HepG2 (cell line): Measurements from ENCODE around the gene OSTF1. TPM values are rescaled to one million over a fixed set of nuclear protein-coding genes. Genes with fewer than 3 reads are reported as not detected.

Experiments
- ATAC-seq: fragments of 200-7000 bp; cut with Tn5 transposase; 3 replicates; pipeline ENCODE4 v1.9.1; 2020; ENCODE audit warnings: mild to moderate bottlenecking, moderate library complexity
- BruUV-seq: library from RNA; stranded (reverse); fragments of 400-500 nt; replicated peaks from 2 replicates; lab custom pipeline; 2021; lab: Mats Ljungman, UMichigan
- CTCF ChIA-PET: fragments of 300-600 bp; formaldehyde crosslinking; extraction: SDS; loops from one replicate; lab custom pipeline; 2021; ENCODE audit warnings: low total read pairs, inconsistent platforms, low intra/inter-chr PET ratio; lab: Yijun Ruan, JAX
- POLR2A ChIA-PET: fragments of 350-600 bp; sonication (Branson Sonifier 250); formaldehyde crosslinking; loops from one replicate; lab custom pipeline; 2020; ENCODE audit warnings: antibody characterized with exemption, inconsistent platforms; lab: Yijun Ruan, JAX
- DNase-seq: peaks from one replicate; pipeline ENCODE4 v3.0.0-alpha.2; 2015; ENCODE audit warnings: low spot score
- FAIRE-seq: peaks from 3 replicates; lab custom pipeline; 2011; peaks lifted over from hg19 to GRCh38; lab: Jason Lieb, UNC
- H2AFZ ChIP-seq: one replicate; pipeline ENCODE4 v1.6.1; 2011; ENCODE audit warnings: low read length, inconsistent platforms
- H3K27ac ChIP-seq: fragments of 300-600 bp; 3 replicates; pipeline ENCODE4 v1.8.0; 2011; ENCODE audit warnings: mixed run types, mild to moderate bottlenecking, mixed read lengths, low read length, inconsistent platforms; ENCODE audit not compliant: insufficient read depth; ENCODE audit errors: extremely low read length
- H3K27me3 ChIP-seq, 2 experiments: fragments of 200-600 bp in 1 of 2; 2 replicates in 1 of 2; 3 replicates in 1 of 2; pipeline versions ENCODE4 v1.6.0 to v1.8.0; 2011; ENCODE audit warnings: low read length in 2 of 2, mild to moderate bottlenecking in 2 of 2, moderate library complexity in 2 of 2, inconsistent platforms in 1 of 2; ENCODE audit not compliant: insufficient read depth in 2 of 2, control insufficient read depth in 1 of 2
- H3K36me3 ChIP-seq, 2 experiments: fragments of 200-600 bp in 1 of 2; replicated peaks in 1 of 2; 2 replicates in 1 of 2; 3 replicates in 1 of 2; pipeline versions ENCODE4 v1.5.1 to v1.8.0; 2011; ENCODE audit warnings: low read length in 2 of 2, inconsistent platforms in 1 of 2; ENCODE audit not compliant: insufficient read depth in 2 of 2, control insufficient read depth in 1 of 2
- H3K4me1 ChIP-seq: 2 replicates; pipeline ENCODE4 v1.5.1; 2012; ENCODE audit warnings: low read length, inconsistent platforms; ENCODE audit not compliant: insufficient read depth
- H3K4me2 ChIP-seq: 2 replicates; pipeline ENCODE4 v1.6.0; 2011; ENCODE audit warnings: low read depth, low read length, inconsistent platforms
- H3K4me3 ChIP-seq, 3 experiments: fragments of 200-600 bp in 1 of 3; sonication (generic), shearing (Covaris generic) in 1 of 3; replicated peaks in 1 of 3; 2 replicates each; pipeline ENCODE4 v1.5.1; 2011 to 2016; ENCODE audit warnings: low read length in 3 of 3, inconsistent platforms in 2 of 3, low read depth in 2 of 3, mild to moderate bottlenecking in 2 of 3, control low read depth in 1 of 3, mixed read lengths in 1 of 3; ENCODE audit not compliant: insufficient read depth in 1 of 3
- H3K79me2 ChIP-seq: one replicate; pipeline ENCODE4 v1.6.1; 2011; ENCODE audit warnings: low read length, inconsistent platforms; ENCODE audit not compliant: insufficient read depth
- H3K9ac ChIP-seq: 2 replicates; pipeline ENCODE4 v1.6.0; 2011; ENCODE audit warnings: mild to moderate bottlenecking, low read depth, low read length, inconsistent platforms; ENCODE audit not compliant: insufficient read depth
- H3K9me3 ChIP-seq: 2 replicates; pipeline ENCODE4 v1.5.1; 2012; ENCODE audit warnings: mild to moderate bottlenecking, low read length
- H4K20me1 ChIP-seq: 2 replicates; pipeline ENCODE4 v1.6.0; 2011; ENCODE audit warnings: inconsistent platforms, mild to moderate bottlenecking, low read length, moderate library complexity; ENCODE audit not compliant: insufficient read depth
- HNRNPH1 ChIP-seq: fragments of 200-400 bp; formaldehyde crosslinking; optimal IDR thresholded peaks from 2 replicates; pipeline ENCODE3; 2017; ENCODE audit warnings: mild to moderate bottlenecking, low read depth, low read length
- KLF6 ChIP-seq: IDR thresholded peaks from 2 replicates; pipeline ENCODE4 v1.8.0; 2016; ENCODE audit warnings: missing biosample characterization, missing genetic modification reagents
- MAFF ChIP-seq: IDR thresholded peaks from 2 replicates; pipeline ENCODE4 v1.6.1; 2011; ENCODE audit warnings: low read depth, low read length, improper control_type of control experiment
- MXD4 ChIP-seq: IDR thresholded peaks from 2 replicates; pipeline ENCODE4 v1.6.1; 2016; ENCODE audit warnings: mild to moderate bottlenecking, missing biosample characterization, missing genetic modification reagents
- PCBP2 ChIP-seq: fragments of 200-400 bp; formaldehyde crosslinking; optimal IDR thresholded peaks from 2 replicates; pipeline ENCODE3; 2018; ENCODE audit warnings: low read length, low read depth; ENCODE audit not compliant: poor library complexity, severe bottlenecking
- SMARCE1 ChIP-seq: fragments of 450-650 bp; IDR thresholded peaks from 2 replicates; pipeline ENCODE4 v1.6.1; 2017; ENCODE audit warnings: borderline replicate concordance
- SP140L ChIP-seq: sonication (generic); formaldehyde crosslinking; IDR thresholded peaks from 2 replicates; pipeline ENCODE4 v1.4.0; 2020; ENCODE audit warnings: missing genetic modification reagents, borderline replicate concordance
- TAF1 ChIP-seq: sonication (generic); formaldehyde crosslinking; IDR thresholded peaks from 2 replicates; pipeline ENCODE4 v1.4.0; 2020; ENCODE audit warnings: missing genetic modification reagents
- ZMAT5 ChIP-seq: sonication (generic); formaldehyde crosslinking; IDR thresholded peaks from 2 replicates; pipeline ENCODE4 v1.5.0; 2020; ENCODE audit warnings: mild to moderate bottlenecking, low read depth, missing genetic modification reagents, borderline replicate concordance
- ZNF121 ChIP-seq: sonication (generic); formaldehyde crosslinking; IDR thresholded peaks from 2 replicates; pipeline ENCODE4 v1.5.0; 2020; ENCODE audit warnings: mild to moderate bottlenecking, missing genetic modification reagents
- ZNF24 ChIP-seq: fragments of 450-650 bp; IDR thresholded peaks from 2 replicates; pipeline ENCODE4 v1.6.1; 2017; ENCODE audit warnings: antibody characterized with exemption, mild to moderate bottlenecking
- ZNF879 ChIP-seq: sonication (generic); formaldehyde crosslinking; IDR thresholded peaks from 2 replicates; pipeline ENCODE4 v1.8.1; 2023; ENCODE audit warnings: missing genetic modification reagents
- ZSCAN20 ChIP-seq: sonication (generic); formaldehyde crosslinking; IDR thresholded peaks from 2 replicates; pipeline ENCODE4 v1.4.0; 2020; ENCODE audit warnings: missing genetic modification reagents, mild to moderate bottlenecking, borderline replicate concordance
- WGBS: methylation state at CpG from one replicate; pipeline ENCODE4 v1.1.6; 2017; ENCODE audit warnings: low lambda C conversion rate; 5-methylcytosine and 5-hydroxymethylcytosine counted together
- in situ Hi-C: cut with HindIII; loops from 2 replicates; pipeline ENCODE4 v1.10.0; 2017; ENCODE audit warnings: low pct_unique_long_range_greater_than_20kb; ENCODE audit not compliant: extremely low pct_ligation_motif_present
- intact Hi-C: fragments of 100-400 bp; cut with micrococcal nuclease; formaldehyde crosslinking; loops from one replicate; pipeline ENCODE4 v1.10.0; 2022; ENCODE audit not compliant: unreplicated experiment
- polyA plus RNA-seq, 8 experiments: library from polyadenylated mRNA; depleted of rRNA in 3 of 8; stranded (reverse) in 7 of 8; unstranded in 1 of 8; fragments of >200 nt; fragmentation: Illumina TruSeq in 4 of 8; extraction: Trizol in 4 of 8; gene quantifications; 2 replicates each; pipeline versions ENCODE4 v1.2.1 to v1.2.3, GENCODE V29; 2011 to 2016; ENCODE audit warnings: low read depth in 4 of 8, missing spikeins in 1 of 8, mixed read lengths in 1 of 8; ENCODE audit not compliant: insufficient read depth in 1 of 8
- total RNA-seq, 5 experiments: library from RNA; depleted of rRNA; stranded (reverse); fragments of >200 nt; fragmentation: Illumina TruSeq; extraction: Trizol; gene quantifications; 2 replicates each; pipeline ENCODE4 v1.2.3, GENCODE V29; 2016; ENCODE audit warnings: low read depth in 1 of 5
- TF ChIP-seq, protein P1 (sequence below): conservative IDR thresholded peaks from 2 replicates; pipeline ENCODE4 v1.6.1; 2018; ENCODE audit warnings: missing genetic modification reagents

Gene OSTF1
- total and polyA plus RNA-seq, 2 of the 13 experiments (the other 11 are each of a cell fraction or from before 2014, with no cell fraction given) = 16.8 to 39.0 TPM

DNA sequence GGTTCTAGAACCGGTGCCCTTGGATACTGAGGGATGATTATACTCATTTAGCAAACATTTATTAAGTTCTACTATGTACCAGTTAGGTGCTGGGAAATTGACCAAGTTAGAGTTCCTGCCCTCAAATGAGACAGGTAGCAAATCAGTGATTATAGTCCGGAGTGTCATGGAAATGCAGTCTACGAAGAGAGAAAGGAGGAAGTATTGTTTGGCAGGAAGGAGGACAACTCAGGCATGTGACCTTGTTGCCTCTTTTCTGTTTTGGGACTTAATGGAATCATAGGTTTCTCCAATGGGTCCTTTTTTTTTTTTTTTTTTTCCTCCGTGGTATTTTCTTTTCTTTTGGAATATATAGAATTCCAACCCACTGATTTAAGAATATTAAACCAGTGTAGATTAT is 28.0 kb downstream of the OSTF1 start:
- Histone ChIP-seq H4K20me1 (no peaks in the 10 kb centered on the region), H3K9ac (no peak overlapping the region), H3K4me1 (no peaks in the 10 kb centered on the region), H3K36me3 (peaks cover 0 to 3% of the 10 kb centered on the region in 2 experiments; a peak in 1 of 5 replicates), H3K9me3 (no peaks in the 10 kb centered on the region), H2AFZ (no peak overlapping the region), H3K27me3 (no peaks in the 10 kb centered on the region), H3K4me3 (no peak overlapping the region), H3K79me2 (no peaks in the 10 kb centered on the region)
- DNase-seq = no peak
- no TSS peak for BruUV-seq
- in situ Hi-C loops (no loop called here), intact Hi-C loops (no loop called here)
- ATAC-seq = no peak
- POLR2A ChIA-PET = no interaction called here
- CTCF ChIA-PET = no interaction called here
- FAIRE-seq = no peak
- 90% methylated on average over 4 of the region's 4 CpGs for WGBS
- TF ChIP-seq ZMAT5 (no peak), ZNF24 (no peak), HNRNPH1 (no peak), ZNF121 (CRISPR knock-in tag) (no peak), ZNF879 (CRISPR knock-in tag) (no peak), PCBP2 (no peak), SMARCE1 (no peak), KLF6 (CRISPR knock-in tag) (no peak), MAFF (no peak), TAF1 (CRISPR knock-in tag) (no peak), MXD4 (no peak), SP140L (no peak), ZSCAN20 (CRISPR knock-in tag) (no peak)
- TF ChIP-seq, protein P1, sequence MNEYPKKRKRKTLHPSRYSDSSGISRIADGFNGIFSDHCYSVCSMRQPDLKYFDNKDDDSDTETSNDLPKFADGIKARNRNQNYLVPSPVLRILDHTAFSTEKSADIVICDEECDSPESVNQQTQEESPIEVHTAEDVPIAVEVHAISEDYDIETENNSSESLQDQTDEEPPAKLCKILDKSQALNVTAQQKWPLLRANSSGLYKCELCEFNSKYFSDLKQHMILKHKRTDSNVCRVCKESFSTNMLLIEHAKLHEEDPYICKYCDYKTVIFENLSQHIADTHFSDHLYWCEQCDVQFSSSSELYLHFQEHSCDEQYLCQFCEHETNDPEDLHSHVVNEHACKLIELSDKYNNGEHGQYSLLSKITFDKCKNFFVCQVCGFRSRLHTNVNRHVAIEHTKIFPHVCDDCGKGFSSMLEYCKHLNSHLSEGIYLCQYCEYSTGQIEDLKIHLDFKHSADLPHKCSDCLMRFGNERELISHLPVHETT (CRISPR knock-in tag) = no peak
- TF ChIP-seq, all 625 proteins: peak for 0
- no peak overlapping the region for H3K27ac ChIP-seq
- H3K4me2 ChIP-seq = no peak overlapping the region
